Measurements from ENCODE around the gene DCHS2.

- no peak for TF ChIP-seq EZH2 (IDR thresholded peaks at IDR 0.05; ENCODE audit: borderline replicate concordance, low read depth, low read length, severe bottlenecking)
- no peak for TF ChIP-seq CTCF (IDR thresholded peaks at IDR 0.05; ENCODE audit: borderline replicate concordance, extremely low read depth, low read length, poor library complexity, severe bottlenecking)
Observed at GRCh38 chr4:154490234-154490582, 1.4 kb downstream of the DCHS2 start.
